Activated CD4-positive, alpha-beta memory T cell treated with anti-CD3 and anti-CD28 coated beads, Interleukin-2, amount 10 ng/mL, durations not matched to agents 7 days and 5 days (primary cell): ENCODE data around the gene FAM98B. TPM values are rescaled to one million over a fixed set of nuclear protein-coding genes. Genes with fewer than 3 reads are reported as not detected.

Experiments used
- CTCF ChIA-PET: fragments of 350-600 bp; sonication (Branson Sonifier 250); formaldehyde crosslinking; loops from one replicate; lab custom pipeline; 2021; ENCODE audit warnings: antibody characterized with exemption, inconsistent platforms; lab: Charles Lee
- POLR2A ChIA-PET: fragments of 350-600 bp; sonication (Branson Sonifier 250); formaldehyde crosslinking; loops from one replicate; lab custom pipeline; 2021; ENCODE audit warnings: antibody characterized with exemption; lab: Charles Lee
- DNase-seq: peaks from one replicate; pipeline ENCODE4 v3.0.0-alpha.2; 2020
- H3K27ac Mint-ChIP-seq: one replicate; pipeline ENCODE4 v1.8.0; 2021; ENCODE audit warnings: mild to moderate bottlenecking, mixed read lengths
- H3K27me3 Mint-ChIP-seq: one replicate; pipeline ENCODE4 v1.8.0; 2021; ENCODE audit warnings: mixed read lengths
- H3K36me3 Mint-ChIP-seq: one replicate; pipeline ENCODE4 v1.8.0; 2021; ENCODE audit warnings: low read depth, mixed read lengths
- H3K4me1 Mint-ChIP-seq: one replicate; pipeline ENCODE4 v1.8.0; 2021; ENCODE audit warnings: mixed read lengths
- H3K4me3 Mint-ChIP-seq: one replicate; pipeline ENCODE4 v1.8.0; 2021; ENCODE audit warnings: mild to moderate bottlenecking, mixed read lengths
- H3K9me3 Mint-ChIP-seq: one replicate; pipeline ENCODE4 v1.8.0; 2021; ENCODE audit warnings: mixed read lengths
- total RNA-seq, 2 experiments: library from RNA; stranded (reverse); gene quantifications; one replicate each; pipeline ENCODE4 v1.2.3, GENCODE V29; 2021

The FAM98B gene
- total RNA-seq, 2 experiments from 2014 or later = 33.2 to 35.3 TPM

DNA sequence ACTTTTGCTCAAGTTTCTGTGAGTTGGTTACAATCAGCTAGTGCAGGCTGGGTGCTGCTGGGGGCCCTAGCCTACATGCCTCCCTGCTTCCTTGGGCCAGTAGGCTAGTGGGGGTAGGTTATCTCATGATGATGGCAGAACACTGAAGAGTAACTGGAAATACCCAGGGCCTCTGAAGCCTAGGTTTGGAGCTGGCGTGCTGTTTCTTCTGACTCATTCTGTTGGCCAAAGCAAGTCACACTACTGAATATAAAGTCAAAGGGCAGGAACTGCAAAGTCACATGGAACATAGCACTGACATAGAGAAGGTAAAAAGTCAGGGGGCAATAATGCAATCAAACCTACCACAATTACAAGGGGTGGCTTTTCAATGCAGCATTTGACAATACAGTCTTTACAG, 76.2 kb downstream of the FAM98B start:
- peak; percentile 33 for DNase-seq
- Mint-ChIP-seq H3K36me3 (peaks cover 98% of the 10 kb centered on the region), H3K4me1 (peaks cover 88% of the 10 kb centered on the region), H3K27ac (peak overlapping the region; percentile 42), H3K9me3 (no peaks in the 10 kb centered on the region), H3K27me3 (no peaks in the 10 kb centered on the region), H3K4me3 (no peak overlapping the region)
- ChIA-PET POLR2A (interaction anchor here (1.0 kb wide), 1 partner anchor 81 kb away, joined by 4 read pairs; no protein-coding TSS in a partner anchor), CTCF (interaction anchor here (0.6 to 1.1 kb wide), 3 partner anchors 13 to 34 kb away, joined by 3 read pairs; no protein-coding TSS in a partner anchor)

DNA sequence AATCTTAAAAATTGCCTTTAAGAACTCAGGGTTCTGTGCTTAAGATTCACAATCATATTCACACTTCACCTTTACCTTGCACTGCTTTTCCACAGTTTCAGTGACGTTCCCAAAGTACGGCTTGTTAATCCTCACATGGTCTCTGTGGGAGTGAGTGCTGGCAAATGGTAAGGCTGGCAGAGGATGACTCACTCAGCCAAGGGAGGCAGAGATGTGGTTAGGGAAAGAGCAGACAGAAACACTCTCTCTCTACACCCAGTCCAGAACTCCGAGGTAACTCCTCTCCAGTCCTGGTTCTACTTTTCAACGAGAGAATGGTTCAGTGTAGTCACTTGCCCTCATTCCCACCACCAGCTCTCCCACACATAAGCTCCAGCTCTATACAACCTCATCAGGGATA, 77.6 kb downstream of the FAM98B start:
- Mint-ChIP-seq H3K27me3 (no peaks in the 10 kb centered on the region), H3K4me1 (peaks cover 92% of the 10 kb centered on the region), H3K27ac (peak overlapping the region; percentile 12), H3K4me3 (no peak overlapping the region), H3K9me3 (no peaks in the 10 kb centered on the region), H3K36me3 (peaks cover 97% of the 10 kb centered on the region)
- CTCF ChIA-PET = interaction anchor here (0.8 to 1.5 kb wide), 3 partner anchors 115 to 159 kb away, joined by 3 to 5 read pairs (median 3); no protein-coding TSS in a partner anchor
- no peak for DNase-seq
- POLR2A ChIA-PET = interaction anchor here (0.6 to 1.7 kb wide), 2 partner anchors 62 to 168 kb away, joined by 3 to 4 read pairs; no protein-coding TSS in a partner anchor

DNA sequence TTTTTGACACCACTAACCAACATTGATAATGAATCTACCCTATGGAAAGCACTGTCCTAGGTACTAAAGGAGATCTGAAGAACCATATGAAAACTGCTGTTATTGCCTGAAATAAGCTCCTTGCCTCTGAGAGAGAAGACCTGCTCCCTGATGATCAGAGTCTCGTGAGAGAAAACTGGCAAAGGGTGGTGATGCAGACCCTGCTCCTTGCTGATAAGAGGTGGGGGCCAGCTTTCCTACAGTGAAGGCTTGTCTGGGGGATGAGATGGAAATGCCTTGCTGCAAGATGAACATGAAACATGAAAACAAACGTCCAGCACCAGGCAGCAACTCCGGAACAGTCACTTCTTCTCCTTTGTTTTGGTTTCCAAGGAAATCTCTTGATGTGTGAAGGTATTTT, 78.8 kb downstream of the FAM98B start:
- no peak for DNase-seq
- no peak overlapping the region for H3K4me3 Mint-ChIP-seq
- peak overlapping the region; percentile 29 for H3K27ac Mint-ChIP-seq
- ChIA-PET CTCF (interaction anchor here (0.9 kb wide), 1 partner anchor 158 kb away, joined by 3 read pairs; no protein-coding TSS in a partner anchor), POLR2A (interaction anchor here (1.1 to 1.7 kb wide), 4 partner anchors 13 to 167 kb away, joined by 3 to 5 read pairs (median 4); no protein-coding TSS in a partner anchor)
- H3K4me1 Mint-ChIP-seq = peaks cover 97% of the 10 kb centered on the region
- H3K36me3 Mint-ChIP-seq = peaks cover 96% of the 10 kb centered on the region
- H3K27me3 Mint-ChIP-seq = no peaks in the 10 kb centered on the region
- no peaks in the 10 kb centered on the region for H3K9me3 Mint-ChIP-seq

DNA sequence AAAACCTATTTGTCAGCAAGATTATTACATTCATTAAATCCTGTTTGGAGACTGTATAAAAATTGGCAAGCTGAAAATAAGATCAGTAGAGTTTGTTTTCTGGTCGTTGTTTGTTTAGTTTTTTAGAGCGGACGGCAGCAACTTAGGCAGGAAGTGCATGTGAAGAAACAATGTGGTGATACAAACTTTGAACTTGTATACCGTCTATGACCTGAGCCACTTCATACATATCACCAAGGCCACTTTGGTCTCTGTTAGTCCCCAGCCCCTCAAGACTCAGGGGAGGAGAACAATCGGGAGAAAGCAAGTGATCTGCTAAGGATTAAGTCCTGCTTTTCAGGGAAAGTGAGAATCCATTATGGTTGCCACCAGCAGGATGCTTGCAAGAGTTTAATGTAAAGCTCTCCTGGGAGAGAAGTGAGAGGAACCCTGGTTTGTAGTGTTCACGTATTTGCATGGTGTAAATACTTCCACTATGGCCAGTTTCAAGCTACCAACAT, 79.5 kb downstream of the FAM98B start:
- no peak for DNase-seq
- Mint-ChIP-seq H3K27ac (peak overlapping the region; percentile 76), H3K36me3 (peaks cover 97% of the 10 kb centered on the region), H3K4me3 (no peak overlapping the region), H3K9me3 (no peaks in the 10 kb centered on the region), H3K4me1 (peaks cover 98% of the 10 kb centered on the region), H3K27me3 (no peaks in the 10 kb centered on the region)
- ChIA-PET CTCF (interaction anchor here (0.9 to 1.0 kb wide), 2 partner anchors 30 to 157 kb away, joined by 3 read pairs; no protein-coding TSS in a partner anchor), POLR2A (interaction anchor here (1.2 to 1.6 kb wide), 4 partner anchors 12 to 154 kb away, joined by 3 to 5 read pairs (median 4); no protein-coding TSS in a partner anchor)

DNA sequence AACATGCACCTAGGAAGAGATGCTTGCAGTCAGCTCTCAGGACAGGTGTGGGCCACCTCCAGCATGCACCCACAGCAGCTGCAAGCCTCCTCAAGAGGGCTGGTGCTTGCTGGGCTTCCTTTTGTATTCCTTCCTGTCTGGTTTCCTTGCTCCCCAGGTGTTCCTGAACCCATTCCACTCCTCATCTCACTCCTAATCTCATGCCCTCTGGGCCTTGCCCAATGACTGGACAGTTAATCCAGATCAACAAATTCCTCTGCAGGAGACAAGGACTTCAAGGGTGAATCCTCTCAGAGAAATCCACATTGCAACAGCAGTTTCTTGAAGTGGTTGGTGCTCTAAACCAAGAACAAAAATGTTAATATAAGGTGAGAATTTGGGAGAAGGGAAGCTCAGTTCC, 80.0 kb downstream of the FAM98B start:
- no peaks in the 10 kb centered on the region for H3K27me3 Mint-ChIP-seq
- H3K4me1 Mint-ChIP-seq = peaks cover 99% of the 10 kb centered on the region
- CTCF ChIA-PET = interaction anchor here (1.0 to 1.4 kb wide), 3 partner anchors 30 to 166 kb away, joined by 3 read pairs; no protein-coding TSS in a partner anchor
- peaks cover 96% of the 10 kb centered on the region for H3K36me3 Mint-ChIP-seq
- POLR2A ChIA-PET = interaction anchor here (0.7 to 1.2 kb wide), 4 partner anchors 11 to 153 kb away, joined by 3 to 5 read pairs (median 4); no protein-coding TSS in a partner anchor
- no peak overlapping the region for H3K4me3 Mint-ChIP-seq
- peak overlapping the region; percentile 76 for H3K27ac Mint-ChIP-seq
- H3K9me3 Mint-ChIP-seq = no peaks in the 10 kb centered on the region
- no peak for DNase-seq

DNA sequence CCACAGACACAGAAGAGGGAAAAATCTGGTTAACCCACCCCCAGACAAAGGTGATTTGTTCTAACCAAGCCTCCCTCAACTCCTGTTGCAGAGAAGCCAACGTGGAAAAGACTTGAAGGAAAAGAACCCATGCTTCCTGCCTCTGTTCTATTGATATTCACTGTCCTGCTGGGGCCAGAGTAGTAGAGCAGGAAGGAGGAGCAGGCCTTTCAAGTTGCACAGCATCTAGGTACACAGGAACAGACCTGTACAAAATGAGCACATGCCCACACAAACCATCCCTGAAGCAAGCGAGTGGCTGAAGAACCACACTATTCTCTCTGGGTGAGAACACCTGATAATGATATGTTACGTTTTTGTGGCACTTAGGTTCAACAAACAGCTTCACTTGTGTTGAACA, 80.8 kb downstream of the FAM98B start:
- Mint-ChIP-seq H3K4me3 (no peak overlapping the region), H3K9me3 (no peaks in the 10 kb centered on the region), H3K36me3 (peaks cover 95% of the 10 kb centered on the region), H3K27me3 (no peaks in the 10 kb centered on the region), H3K4me1 (peaks cover 99% of the 10 kb centered on the region), H3K27ac (peak overlapping the region; percentile 42)
- DNase-seq = no peak
- POLR2A ChIA-PET = interaction anchor here (0.7 to 1.5 kb wide), 6 partner anchors 14 to 150 kb away, joined by 3 to 5 read pairs (median 4); no protein-coding TSS in a partner anchor
- CTCF ChIA-PET = interaction anchor here (1.0 to 1.4 kb wide), 4 partner anchors 94 to 165 kb away, joined by 3 to 5 read pairs (median 3); no protein-coding TSS in a partner anchor

DNA sequence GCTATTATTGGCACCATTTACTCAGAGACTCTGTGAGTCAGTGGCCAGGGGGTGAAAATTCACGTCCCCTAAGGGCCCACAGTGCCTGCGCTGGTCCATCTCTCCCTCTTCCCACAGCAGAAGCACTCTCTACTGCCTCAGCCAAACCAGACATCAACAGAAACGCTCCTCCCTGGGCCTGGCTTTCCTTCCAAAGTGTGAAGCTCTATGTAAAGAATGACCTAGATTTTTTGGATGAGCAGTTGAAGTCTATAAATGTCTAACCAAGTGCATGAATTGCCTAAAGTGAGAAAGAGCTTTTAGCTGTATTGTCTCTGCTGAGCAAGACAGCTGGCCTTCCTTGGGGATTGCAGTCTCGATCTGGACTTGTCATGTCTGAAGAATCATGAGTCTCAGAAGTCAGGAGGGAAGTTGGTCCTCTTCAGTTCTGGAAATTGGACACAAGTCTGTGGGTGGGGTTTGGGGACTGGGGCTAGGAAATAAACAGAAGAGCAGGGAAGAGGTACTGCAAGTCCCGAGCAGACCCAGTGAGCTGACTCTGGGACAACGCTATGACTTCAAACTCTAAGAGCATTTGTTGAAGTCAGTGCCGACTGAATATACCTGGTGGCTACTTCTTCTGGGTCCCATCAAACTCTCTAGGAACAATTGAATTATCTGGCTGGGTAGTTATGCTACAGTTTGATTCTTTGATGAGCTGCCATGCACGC, 81.7 kb downstream of the FAM98B start:
- DNase-seq = no peak
- peaks cover 98% of the 10 kb centered on the region for H3K4me1 Mint-ChIP-seq
- no peaks in the 10 kb centered on the region for H3K9me3 Mint-ChIP-seq
- no peak overlapping the region for H3K4me3 Mint-ChIP-seq
- no peaks in the 10 kb centered on the region for H3K27me3 Mint-ChIP-seq
- ChIA-PET POLR2A (interaction anchor here (0.7 to 1.5 kb wide), 7 partner anchors 25 to 153 kb away, joined by 3 to 5 read pairs (median 4); partner anchors contain the start of gene RASGRP1), CTCF (interaction anchor here (1.0 to 1.2 kb wide), 3 partner anchors 95 to 164 kb away, joined by 3 to 5 read pairs (median 3); no protein-coding TSS in a partner anchor)
- H3K36me3 Mint-ChIP-seq = peaks cover 93% of the 10 kb centered on the region
- H3K27ac Mint-ChIP-seq = peak overlapping the region; percentile 42

DNA sequence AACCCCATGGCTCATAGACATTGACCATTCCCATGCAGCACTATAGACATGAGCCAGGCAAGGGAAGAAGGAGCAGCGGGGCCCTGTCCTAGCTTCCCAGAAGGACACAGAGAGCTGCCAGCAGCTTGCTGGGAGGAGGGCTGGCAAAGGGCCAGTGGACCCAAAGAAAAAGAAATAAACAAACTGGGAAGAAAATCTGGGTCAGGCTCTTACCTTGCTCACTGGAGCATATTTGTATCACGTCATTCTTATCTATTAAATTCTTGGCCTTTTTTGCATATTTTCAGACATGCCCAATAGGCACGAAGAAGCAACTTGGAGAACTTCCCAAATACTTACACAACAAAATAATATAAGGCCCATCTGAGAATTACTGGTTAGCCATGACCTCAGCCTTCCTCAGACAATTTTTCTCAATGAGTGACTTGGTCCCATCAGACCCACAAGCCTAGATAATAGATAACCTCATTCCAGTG, 82.3 kb downstream of the FAM98B start:
- Mint-ChIP-seq H3K4me3 (no peak overlapping the region), H3K9me3 (no peaks in the 10 kb centered on the region), H3K27me3 (no peaks in the 10 kb centered on the region), H3K36me3 (peaks cover 92% of the 10 kb centered on the region), H3K27ac (peak overlapping the region; percentile 42), H3K4me1 (peaks cover 98% of the 10 kb centered on the region)
- ChIA-PET CTCF (no interaction called here), POLR2A (interaction anchor here (1.2 to 1.5 kb wide), 4 partner anchors 24 to 152 kb away, joined by 3 to 5 read pairs (median 4); no protein-coding TSS in a partner anchor)
- no peak for DNase-seq

Other genes with a start within 250 kb of the FAM98B start
- gene SPRED1, start 201.3 kb upstream of the FAM98B start, total RNA-seq = under 1 TPM; 0.10 to 0.13 TPM
- 100 to 1,000 TPM; 200 to 208 TPM for gene RASGRP1, start 110.7 kb downstream of the FAM98B start, total RNA-seq